H1 (cell line): ENCODE data around the gene LEUTX.

Experiments
- ATF2 ChIP-seq: IDR thresholded peaks from 2 replicates; pipeline ENCODE4 v1.6.1; 2012; ENCODE audit warnings: low read length, inconsistent platforms
- MAX ChIP-seq: IDR thresholded peaks from 2 replicates; pipeline ENCODE4 v1.6.1; 2012; ENCODE audit warnings: inconsistent platforms
- NANOG ChIP-seq: IDR thresholded peaks from 2 replicates; pipeline ENCODE4 v1.6.1; 2011; ENCODE audit warnings: low read length, low read depth, mild to moderate bottlenecking, inconsistent platforms; ENCODE audit not compliant: insufficient read depth, poor library complexity, severe bottlenecking
- NRF1 ChIP-seq: IDR thresholded peaks from 2 replicates; pipeline ENCODE4 v1.6.1; 2011; ENCODE audit warnings: mild to moderate bottlenecking, low read depth, low read length, improper control_type of control experiment
- POLR2A ChIP-seq, 2 experiments: IDR thresholded peaks; 1 replicate in 1 of 2; 2 replicates in 1 of 2; pipeline ENCODE4 v1.6.1; 2011; ENCODE audit warnings: low read depth in 2 of 2, low read length in 2 of 2, mild to moderate bottlenecking in 2 of 2; ENCODE audit errors: control extremely low read depth in 1 of 2
- POLR2AphosphoS5 ChIP-seq: IDR thresholded peaks from 2 replicates; pipeline ENCODE4 v1.6.1; 2011; ENCODE audit warnings: low read depth, low read length
- TAF1 ChIP-seq: IDR thresholded peaks from 2 replicates; pipeline ENCODE4 v1.6.1; 2011; ENCODE audit warnings: mild to moderate bottlenecking, low read depth, low read length

GRCh38 chr19:39825093-39825463 lies 46.4 kb downstream of the LEUTX start:
- TF ChIP-seq TAF1 (no peak), NRF1 (no peak), POLR2AphosphoS5 (no peak), ATF2 (no peak), NANOG (no peak), POLR2A (IDR thresholded peaks at IDR 0.05; ENCODE audit: control extremely low read depth in 1 of 2, low read depth in 2 of 2, low read length in 2 of 2) (no peak), MAX (no peak)
